Heart right ventricle (tissue), 16 donors: ENCODE measurements around the gene MAGI2. TPM values are rescaled to one million over a fixed set of nuclear protein-coding genes. Genes with fewer than 3 reads are reported as not detected.

Experiments
- ATAC-seq, 8 donors: fragments of 200-7000 bp; cut with Tn5 transposase; one replicate each; pipeline ENCODE4 v1.9.1; 2020; ENCODE audit warnings: mild to moderate bottlenecking in 8 of 8, moderate library complexity in 8 of 8, moderate number of reproducible peaks in 1 of 8
- DNase-seq, 2 donors: peaks; one replicate each; pipeline ENCODE4 v3.0.0-alpha.2; 2020
- H3K27ac ChIP-seq, 10 donors: fragments of 200-600 bp; sonication (generic) in 2 of 10; one replicate each; pipeline versions ENCODE4 v1.5.0 to v1.8.0; 2020 to 2022; ENCODE audit warnings: mild to moderate bottlenecking in 3 of 10
- H3K27me3 ChIP-seq, 7 donors: fragments of 200-600 bp; one replicate each; pipeline ENCODE4 v1.8.0; 2021 to 2022; ENCODE audit warnings: mild to moderate bottlenecking in 2 of 7
- H3K36me3 ChIP-seq, 9 donors: fragments of 200-600 bp; sonication (generic) in 1 of 9; one replicate each; pipeline versions ENCODE4 v1.5.0 to v1.8.0; 2020 to 2022; ENCODE audit warnings: mild to moderate bottlenecking in 2 of 9
- H3K4me1 ChIP-seq, 9 donors: fragments of 200-600 bp; sonication (generic) in 1 of 9; one replicate each; pipeline versions ENCODE4 v1.5.0 to v1.8.0; 2020 to 2022; ENCODE audit warnings: mild to moderate bottlenecking in 4 of 9
- H3K4me3 ChIP-seq, 10 donors: fragments of 200-600 bp; sonication (generic) in 2 of 10; one replicate each; pipeline versions ENCODE4 v1.5.0 to v1.8.0; 2020 to 2022; ENCODE audit warnings: mild to moderate bottlenecking in 7 of 10, moderate library complexity in 2 of 10
- H3K9me3 ChIP-seq, 11 donors: fragments of 200-600 bp in 10 of 11; sonication (generic) in 2 of 11; one replicate each; pipeline versions ENCODE4 v1.5.0 to v1.8.0; 2013 to 2022; ENCODE audit warnings: mild to moderate bottlenecking in 2 of 11, control low read depth in 1 of 11, moderate library complexity in 1 of 11
- CTCF ChIP-seq, 9 donors: fragments of 200-600 bp; sonication (generic) in 2 of 9; IDR thresholded peaks; one replicate each; pipeline versions ENCODE4 v1.5.0 to v1.8.0; 2021 to 2022; ENCODE audit warnings: antibody characterized with exemption in 9 of 9, mild to moderate bottlenecking in 5 of 9, moderate library complexity in 1 of 9
- WGBS, 2 donors: extraction: QIAGEN DNeasy Blood & Tissue Kit; methylation state at CpG; one replicate each; pipeline ENCODE4 v1.1.7; 2013; ENCODE audit warnings: inconsistent platforms in 1 of 2; 5-methylcytosine and 5-hydroxymethylcytosine counted together
- intact Hi-C, 10 donors: fragments of 100-400 bp; cut with DNase I; formaldehyde crosslinking; loops; one replicate each; pipeline versions ENCODE4 v1.11.1 to v1.14.2; 2022
- polyA plus RNA-seq, 2 donors: library from polyadenylated mRNA; stranded (reverse); fragments of 200-250 nt; gene quantifications; one replicate each; pipeline ENCODE4 v1.2.3, GENCODE V29; 2013
- total RNA-seq, 10 donors: library from RNA; stranded (reverse); fragmentation: NEBNext Ultra II Directional in 3 of 10; extraction: Animal tissue kit (Norgen Biotek cat#: 25700) in 3 of 10; gene quantifications; one replicate each; pipeline versions ENCODE4 v1.2.1 to v1.2.4, GENCODE V29; 2021 to 2023
- donor health status: Arrhythmogenic right ventricular cardiomyopathy.
- donor health status: ischemic (EF 13 %, LVEDD 7.1; RV severe dilation, severe dysfunction).
- donor health status: healthy with polysubstance abuse.
- donor health status: DM: no; HTN: yes; CAD: no.
- donor health status: DM: no; HTN: no; CAD: no.
- donor health status: ischemic (EF 25% LVEDD 6.9; RV normal size, moderate dysfunction).
- donor health status: ischemic (EF 25% LVEDD 5.7; RV mildly dilated, moderate dysfunction).
- donor health status: healthy.
- donor health status: DM: yes; HTN: yes; CAD: no.
- donor health status: Ischemic cardiomyopathy.
- donor health status: ischemic (EF 35%, LVEDD 5.7; RV mildly dilated, moderate dysfunction).
- donor health status: nonischemic (EF 11% LVEDD 7.7; RV severe dilation, severe dysfunction).
- donor health status: DM: yes; HTN: yes; CAD: no.
- donor health status: PGD.
- donor health status: ischemic (EF 29% LVEDD 5.4; RV normal size, mild dysfunction).
- donor health status: nonischemic (EF 23%, LVEDD 6.1; RV moderate dilation, normal function).

MAGI2 gene
- total and polyA plus RNA-seq, 12 donors: 0.83 to 6.0 (median 4.1) TPM

- ATAC-seq: no peak
- Histone ChIP-seq H3K9me3 (no peaks in the 10 kb centered on the region), H3K27ac (no peak overlapping the region), H3K27me3 (no peaks in the 10 kb centered on the region), H3K4me3 (no peak overlapping the region), H3K4me1 (peaks cover 0 to 5% (median 0%) of the 10 kb centered on the region in 9 donors), H3K36me3 (no peaks in the 10 kb centered on the region)
- no peak for DNase-seq
- no peak for TF ChIP-seq CTCF (IDR thresholded peaks at IDR 0.05)
- intact Hi-C loops: no loop called here
- WGBS, 2 donors: 77 to 78% methylated on average over 5 of the region's 5 CpGs
Observed at GRCh38 chr7:77979219-77979618, 1474.2 kb downstream of the MAGI2 start.

GRCh38 chr7:77975672-77976480 lies 1477.6 kb downstream of the MAGI2 start:
- Histone ChIP-seq H3K27ac (no peak overlapping the region), H3K4me1 (peaks cover 0 to 5% (median 0%) of the 10 kb centered on the region in 9 donors), H3K4me3 (no peak overlapping the region), H3K27me3 (no peaks in the 10 kb centered on the region), H3K36me3 (no peaks in the 10 kb centered on the region), H3K9me3 (no peaks in the 10 kb centered on the region)
- WGBS, 2 donors: 87 to 90% methylated on average over 2 of the region's 2 CpGs
- DNase-seq (no peak), ATAC-seq (no peak)
- TF ChIP-seq CTCF (IDR thresholded peaks at IDR 0.05): no peak
- intact Hi-C loops: no loop called here

- Histone ChIP-seq H3K4me3 (no peak overlapping the region), H3K9me3 (no peaks in the 10 kb centered on the region), H3K36me3 (no peaks in the 10 kb centered on the region), H3K27me3 (no peaks in the 10 kb centered on the region), H3K4me1 (no peaks in the 10 kb centered on the region), H3K27ac (no peak overlapping the region)
- DNase-seq (no peak), ATAC-seq (no peak)
- no peak for TF ChIP-seq CTCF (IDR thresholded peaks at IDR 0.05)
- intact Hi-C loops: no loop called here
Observed at GRCh38 chr7:77971726-77972125, 1481.7 kb downstream of the MAGI2 start.

- intact Hi-C loops: no loop called here
Observed at GRCh38 chr7:77967429-77967828, 1486.0 kb downstream of the MAGI2 start.

More at GRCh38 chr7:77967429-77967828, 1486.0 kb downstream of the MAGI2 start:
- Histone ChIP-seq H3K27ac (no peak overlapping the region), H3K4me3 (no peak overlapping the region), H3K36me3 (no peaks in the 10 kb centered on the region), H3K27me3 (no peaks in the 10 kb centered on the region), H3K9me3 (no peaks in the 10 kb centered on the region), H3K4me1 (no peaks in the 10 kb centered on the region)
- TF ChIP-seq CTCF (IDR thresholded peaks at IDR 0.05): no peak
- DNase-seq (no peak), ATAC-seq (no peak)
